Large intestine (tissue), 12 donors: ENCODE data around the gene ITGBL1. TPM values are rescaled to one million over a fixed set of nuclear protein-coding genes. Genes with fewer than 3 reads are reported as not detected.

Experiments
- DNase-seq, 2 donors: peaks; one replicate each; pipeline versions ENCODE4 v3.0.0 to v3.0.0-alpha.2; 2013
- H3K27ac ChIP-seq: one replicate; pipeline ENCODE4 v1.5.1; 2013; ENCODE audit warnings: low read length
- H3K27me3 ChIP-seq: 2 replicates; pipeline ENCODE4 v1.6.1; 2013; ENCODE audit warnings: low read length; ENCODE audit not compliant: control insufficient read depth, insufficient read depth
- H3K36me3 ChIP-seq: 2 replicates; pipeline ENCODE4 v1.6.1; 2013; ENCODE audit warnings: low read length; ENCODE audit not compliant: control insufficient read depth, insufficient read depth
- H3K4me1 ChIP-seq: one replicate; pipeline ENCODE4 v1.6.1; 2013; ENCODE audit warnings: low read length; ENCODE audit not compliant: control insufficient read depth, insufficient read depth
- H3K4me3 ChIP-seq: one replicate; pipeline ENCODE4 v1.5.1; 2013; ENCODE audit warnings: low read length
- H3K9me3 ChIP-seq: one replicate; pipeline ENCODE4 v1.6.1; 2013; ENCODE audit warnings: mild to moderate bottlenecking, low read depth, low read length, moderate library complexity; ENCODE audit not compliant: control insufficient read depth
- WGBS: methylation state at CpG from one replicate; pipeline ENCODE4 v1.1.5; 2013; ENCODE audit warnings: low lambda C conversion rate; ENCODE audit not compliant: insufficient coverage; 5-methylcytosine and 5-hydroxymethylcytosine counted together
- long read RNA-seq, 11 donors: transcript quantifications; one replicate each; lab custom pipeline, GENCODE V29; 2026
- polyA plus RNA-seq: library from polyadenylated mRNA; unstranded; fragments of 120-200 nt; gene quantifications from one replicate; pipeline ENCODE4 v1.2.1, GENCODE V29; 2013

The ITGBL1 gene
- 0.13 TPM for polyA plus RNA-seq
- long read RNA-seq, donor 1, result 0 reads
- long read RNA-seq, donor 2, result 0 reads
- long read RNA-seq, donor 3, result 0 reads
- long read RNA-seq, donor 4, result 0 reads
- long read RNA-seq, donor 5, result 0 reads
- long read RNA-seq, donor 6, result 0 reads
- long read RNA-seq, donor 7, result 0 reads
- long read RNA-seq, donor 8, result 0 reads
- long read RNA-seq, donor 9, result 0 reads
- long read RNA-seq, donor 10, result 0 reads
- long read RNA-seq, donor 11, result 0 reads

- H3K4me3 ChIP-seq, result no peak within 1 kb of the TSS
- no peaks in the 10 kb centered on the region for H3K36me3 ChIP-seq
- H3K9me3 ChIP-seq, result no peaks in the 10 kb centered on the region
- no peak within 1 kb of the TSS for H3K27ac ChIP-seq
- DNase-seq, result no peak
- H3K27me3 ChIP-seq, result peaks cover 12% of the 10 kb centered on the region
- WGBS, result 50% methylated on average over 2 of the region's 18 CpGs
- no peaks in the 10 kb centered on the region for H3K4me1 ChIP-seq
Observed at GRCh38 chr13:101452519-101453485, at the start of gene ITGBL1. TSS of gene ITGBL1 (plus strand) at chr13:101452675. CDS start at chr13:101452834, 159 bp downstream.

- no peaks in the 10 kb centered on the region for H3K27me3 ChIP-seq
- H3K36me3 ChIP-seq, result no peaks in the 10 kb centered on the region
- no peaks in the 10 kb centered on the region for H3K9me3 ChIP-seq
- 100% methylated on average over 1 of the region's 1 CpG for WGBS
- H3K27ac ChIP-seq, result no peak overlapping the region
- no peaks in the 10 kb centered on the region for H3K4me1 ChIP-seq
- no peak for DNase-seq
- H3K4me3 ChIP-seq, result no peak overlapping the region
Observed at GRCh38 chr13:101406791-101407190, 45.7 kb upstream of the ITGBL1 start.

GRCh38 chr13:101408154-101408553 is 44.3 kb upstream of the ITGBL1 start:
- H3K27me3 ChIP-seq, result no peaks in the 10 kb centered on the region
- no peaks in the 10 kb centered on the region for H3K4me1 ChIP-seq
- WGBS, result 100% methylated on average over 2 of the region's 9 CpGs
- no peak for DNase-seq
- H3K9me3 ChIP-seq, result no peaks in the 10 kb centered on the region
- no peaks in the 10 kb centered on the region for H3K36me3 ChIP-seq
- no peak overlapping the region for H3K27ac ChIP-seq
- H3K4me3 ChIP-seq, result no peak overlapping the region

- DNase-seq, result no peak
- H3K36me3 ChIP-seq, result no peaks in the 10 kb centered on the region
- H3K9me3 ChIP-seq, result no peaks in the 10 kb centered on the region
- 75% methylated on average over 1 of the region's 6 CpGs for WGBS
- H3K27ac ChIP-seq, result no peak overlapping the region
- H3K4me3 ChIP-seq, result no peak overlapping the region
- peaks cover 4% of the 10 kb centered on the region for H3K27me3 ChIP-seq
- H3K4me1 ChIP-seq, result no peaks in the 10 kb centered on the region
Observed at GRCh38 chr13:101408992-101409656, 43.4 kb upstream of the ITGBL1 start.

- no peak overlapping the region for H3K4me3 ChIP-seq
- no CpG with 5 or more reads among the region's 1 CpG for WGBS
Observed at GRCh38 chr13:101412076-101412475, 40.4 kb upstream of the ITGBL1 start.

GRCh38 chr13:101415358-101416174 is 36.9 kb upstream of the ITGBL1 start:
- Histone ChIP-seq H3K27ac (no peak overlapping the region), H3K4me3 (no peak overlapping the region), H3K9me3 (no peaks in the 10 kb centered on the region), H3K27me3 (peaks cover 32% of the 10 kb centered on the region), H3K4me1 (no peaks in the 10 kb centered on the region), H3K36me3 (no peaks in the 10 kb centered on the region)
- WGBS, result 100% methylated on average over 1 of the region's 43 CpGs
- DNase-seq, result peak in 1 of 2 donors; percentile 4

More at GRCh38 chr13:101412076-101412475, 40.4 kb upstream of the ITGBL1 start:
- Histone ChIP-seq H3K27ac (no peak overlapping the region), H3K27me3 (peaks cover 23% of the 10 kb centered on the region), H3K36me3 (no peaks in the 10 kb centered on the region), H3K9me3 (no peaks in the 10 kb centered on the region), H3K4me1 (no peaks in the 10 kb centered on the region)
- no peak for DNase-seq

GRCh38 chr13:101416181-101417042 is 36.1 kb upstream of the ITGBL1 start, which contains the start of gene NALCN:
TSS of gene NALCN (minus strand) at chr13:101416508. CDS start at chr13:101399126, 17,382 bp downstream.
- Histone ChIP-seq H3K27me3 (peaks cover 32% of the 10 kb centered on the region), H3K4me3 (peak within 1 kb of the TSS; percentile 24), H3K36me3 (no peaks in the 10 kb centered on the region), H3K4me1 (no peaks in the 10 kb centered on the region), H3K9me3 (no peaks in the 10 kb centered on the region), H3K27ac (no peak within 1 kb of the TSS)
- peak in 1 of 2 donors; percentile 3 for DNase-seq
- 29% methylated on average over 4 of the region's 85 CpGs for WGBS

- H3K9me3 ChIP-seq, result no peaks in the 10 kb centered on the region
- no peaks in the 10 kb centered on the region for H3K4me1 ChIP-seq
- H3K27ac ChIP-seq, result no peak overlapping the region
- H3K27me3 ChIP-seq, result peaks cover 32% of the 10 kb centered on the region
- H3K4me3 ChIP-seq, result no peak overlapping the region
- WGBS, result no CpG with 5 or more reads among the region's 3 CpGs
- no peak for DNase-seq
- H3K36me3 ChIP-seq, result no peaks in the 10 kb centered on the region
Observed at GRCh38 chr13:101417043-101417406, 35.5 kb upstream of the ITGBL1 start.

- Histone ChIP-seq H3K36me3 (no peaks in the 10 kb centered on the region), H3K27me3 (peaks cover 32% of the 10 kb centered on the region), H3K27ac (no peak overlapping the region), H3K4me3 (no peak overlapping the region), H3K4me1 (no peaks in the 10 kb centered on the region), H3K9me3 (no peaks in the 10 kb centered on the region)
- WGBS, result 100% methylated on average over 2 of the region's 5 CpGs
- DNase-seq, result no peak
Observed at GRCh38 chr13:101417501-101417900, 35.0 kb upstream of the ITGBL1 start.
